Neural progenitor cell (in vitro differentiated cells): ENCODE measurements around the gene PRSS57. TPM values are rescaled to one million over a fixed set of nuclear protein-coding genes. Genes with fewer than 3 reads are reported as not detected.

Experiments
- DNase-seq: peaks from one replicate; pipeline ENCODE4 v3.0.0-alpha.2; 2016; ENCODE audit warnings: low spot score
- H2AFZ ChIP-seq: fragments of 200-600 bp; sonication (generic); replicated peaks from 2 replicates; pipeline ENCODE4 v1.6.1; 2016; ENCODE audit warnings: antibody characterized with exemption
- H3F3A ChIP-seq: fragments of 200-600 bp; sonication (generic); 2 replicates; pipeline ENCODE4 v1.6.1; 2016; ENCODE audit warnings: antibody characterized with exemption, low read depth
- H3K27ac ChIP-seq: fragments of 200-600 bp; sonication (generic); 2 replicates; pipeline ENCODE4 v1.5.1; 2016; ENCODE audit warnings: mild to moderate bottlenecking
- H3K27me3 ChIP-seq: fragments of 200-600 bp; sonication (generic); 2 replicates; pipeline ENCODE4 v1.6.1; 2016; ENCODE audit warnings: mild to moderate bottlenecking, moderate library complexity
- H3K36me3 ChIP-seq: fragments of 200-600 bp; sonication (generic); 2 replicates; pipeline ENCODE4 v1.5.1; 2016
- H3K4me1 ChIP-seq: fragments of 200-600 bp; sonication (generic); 2 replicates; pipeline ENCODE4 v1.6.1; 2016; ENCODE audit warnings: mixed run types
- H3K4me2 ChIP-seq: fragments of 200-600 bp; sonication (generic); 2 replicates; pipeline ENCODE4 v1.6.1; 2016
- H3K4me3 ChIP-seq: fragments of 200-600 bp; sonication (generic); 2 replicates; pipeline ENCODE4 v1.5.1; 2016
- H3K79me2 ChIP-seq: fragments of 200-600 bp; sonication (generic); 2 replicates; pipeline ENCODE4 v1.6.1; 2016; ENCODE audit warnings: low read depth
- H3K9ac ChIP-seq: fragments of 200-600 bp; sonication (generic); 2 replicates; pipeline ENCODE4 v1.6.1; 2016
- H3K9me3 ChIP-seq: fragments of 200-600 bp; sonication (generic); 2 replicates; pipeline ENCODE4 v1.5.1; 2016; ENCODE audit warnings: low read depth
- H4K20me1 ChIP-seq: fragments of 200-600 bp; sonication (generic); 2 replicates; pipeline ENCODE4 v1.6.1; 2016; ENCODE audit warnings: low read depth
- H3K27ac Mint-ChIP-seq: 3 replicates; pipeline ENCODE4 v1.8.0; 2021; ENCODE audit warnings: mixed read lengths
- H3K27me3 Mint-ChIP-seq: 2 replicates; pipeline ENCODE4 v1.8.0; 2022; ENCODE audit warnings: low read depth, mild to moderate bottlenecking, inconsistent platforms, moderate library complexity, mixed read lengths; ENCODE audit not compliant: insufficient read depth
- H3K36me3 Mint-ChIP-seq: 3 replicates; pipeline ENCODE4 v1.8.0; 2021; ENCODE audit warnings: mixed read lengths
- H3K4me1 Mint-ChIP-seq: 3 replicates; pipeline ENCODE4 v1.8.0; 2021; ENCODE audit warnings: mixed read lengths
- H3K4me3 Mint-ChIP-seq: 3 replicates; pipeline ENCODE4 v1.8.0; 2021; ENCODE audit warnings: mild to moderate bottlenecking, moderate library complexity, mixed read lengths
- H3K9me3 Mint-ChIP-seq: 3 replicates; pipeline ENCODE4 v1.8.0; 2020; ENCODE audit warnings: mixed read lengths
- CTCF ChIP-seq: fragments of 200-600 bp; sonication (generic); IDR thresholded peaks from 2 replicates; pipeline ENCODE4 v1.5.1; 2017; ENCODE audit warnings: antibody characterized with exemption, mild to moderate bottlenecking
- EZH2 ChIP-seq: fragments of 200-600 bp; sonication (generic); IDR thresholded peaks from 2 replicates; pipeline ENCODE4 v1.6.1; 2017; ENCODE audit warnings: antibody characterized with exemption, mild to moderate bottlenecking, moderate library complexity
- EZH2phosphoT487 ChIP-seq: fragments of 200-600 bp; sonication (generic); IDR thresholded peaks from 2 replicates; pipeline ENCODE4 v1.6.1; 2017; ENCODE audit warnings: antibody characterized with exemption
- total RNA-seq: library from RNA; depleted of rRNA; stranded (reverse); fragments of >200 nt; gene quantifications from 2 replicates; pipeline ENCODE4 v1.2.3, GENCODE V29; 2015; ENCODE audit warnings: low replicate concordance

The PRSS57 gene
- total RNA-seq, 1 donor from 2014 or later: not detected

GRCh38 chr19:662207-662961 is 32.9 kb downstream of the PRSS57 start:
- peaks cover 12% of the 10 kb centered on the region for H3K4me1 ChIP-seq

GRCh38 chr19:661427-662196 is 33.6 kb downstream of the PRSS57 start:
- H3K9ac ChIP-seq: peak overlapping the region; percentile 88
- H3K36me3 ChIP-seq: no peaks in the 10 kb centered on the region
- H3K27ac Mint-ChIP-seq: no peak overlapping the region
- no peak overlapping the region for H3K27ac ChIP-seq
- no peak for DNase-seq
- peaks cover 7% of the 10 kb centered on the region for H3K27me3 ChIP-seq
- no peaks in the 10 kb centered on the region for H3K9me3 ChIP-seq
- peaks cover 5% of the 10 kb centered on the region for H3K27me3 Mint-ChIP-seq
- peak overlapping the region; percentile 85 for H3K4me3 Mint-ChIP-seq
- peaks cover 12% of the 10 kb centered on the region for H3K4me1 ChIP-seq
- peaks cover 63% of the 10 kb centered on the region for H3K79me2 ChIP-seq
- peak overlapping the region; percentile 100 for H3K4me3 ChIP-seq
- H4K20me1 ChIP-seq: peaks cover 62% of the 10 kb centered on the region
- TF ChIP-seq EZH2 (no peak), CTCF (no peak), EZH2phosphoT487 (no peak)
- H3K9me3 Mint-ChIP-seq: peaks cover 3% of the 10 kb centered on the region
- H3K36me3 Mint-ChIP-seq: no peaks in the 10 kb centered on the region
- peaks cover 11% of the 10 kb centered on the region for H3F3A ChIP-seq
- peak overlapping the region; percentile 99 for H3K4me2 ChIP-seq
- no peak overlapping the region for H2AFZ ChIP-seq
- peaks cover 20% of the 10 kb centered on the region for H3K4me1 Mint-ChIP-seq

More at GRCh38 chr19:662207-662961, 32.9 kb downstream of the PRSS57 start:
- Histone ChIP-seq H3K36me3 (no peaks in the 10 kb centered on the region), H3K9me3 (no peaks in the 10 kb centered on the region), H3K27ac (no peak overlapping the region), H3K4me2 (peak overlapping the region; percentile 99), H3K4me3 (peak overlapping the region; percentile 100), H3K27me3 (peaks cover 7% of the 10 kb centered on the region), H2AFZ (no peak overlapping the region), H4K20me1 (peaks cover 54% of the 10 kb centered on the region), H3K9ac (peak overlapping the region; percentile 88), H3K79me2 (peaks cover 56% of the 10 kb centered on the region), H3F3A (peaks cover 11% of the 10 kb centered on the region)
- H3K36me3 Mint-ChIP-seq: no peaks in the 10 kb centered on the region
- no peak overlapping the region for H3K27ac Mint-ChIP-seq
- TF ChIP-seq EZH2phosphoT487 (no peak), EZH2 (no peak), CTCF (no peak)
- DNase-seq: peak; percentile 55
- H3K4me1 Mint-ChIP-seq: peaks cover 20% of the 10 kb centered on the region
- peaks cover 5% of the 10 kb centered on the region for H3K27me3 Mint-ChIP-seq
- peak overlapping the region; percentile 85 for H3K4me3 Mint-ChIP-seq
- peaks cover 3% of the 10 kb centered on the region for H3K9me3 Mint-ChIP-seq

- Mint-ChIP-seq H3K27me3 (peaks cover 4% of the 10 kb centered on the region), H3K36me3 (no peaks in the 10 kb centered on the region), H3K4me1 (peaks cover 20% of the 10 kb centered on the region), H3K4me3 (peak overlapping the region; percentile 85), H3K9me3 (peaks cover 3% of the 10 kb centered on the region), H3K27ac (no peak overlapping the region)
- Histone ChIP-seq H3K27ac (no peak overlapping the region), H3F3A (peaks cover 11% of the 10 kb centered on the region), H3K9ac (peak overlapping the region; percentile 34), H3K79me2 (peaks cover 70% of the 10 kb centered on the region), H3K9me3 (no peaks in the 10 kb centered on the region), H3K36me3 (no peaks in the 10 kb centered on the region), H3K27me3 (peaks cover 7% of the 10 kb centered on the region), H3K4me1 (peaks cover 12% of the 10 kb centered on the region), H3K4me3 (peak overlapping the region; percentile 100), H4K20me1 (peaks cover 69% of the 10 kb centered on the region), H3K4me2 (peak overlapping the region; percentile 99), H2AFZ (no peak overlapping the region)
- TF ChIP-seq EZH2phosphoT487: no peak
- no peak for DNase-seq
Measured at GRCh38 chr19:660793-661426, 34.3 kb downstream of the PRSS57 start.
